ENCODE measurements around the gene DAZAP2.

DAZAP2 gene

GRCh38 chr12:51238510-51239334 lies at the start of gene DAZAP2:
Gene DAZAP2, plus strand, starts transcription at chr12:51238826. Its CDS starts 82 bp downstream, at chr12:51238908.
- H3K4me1 ChIP-seq (ENCODE audit: insufficient read depth, low read length) = peaks cover 5% of the 10 kb centered on the region; the same call in 1 of the 2 replicates
- H3K27me3 ChIP-seq (ENCODE audit: insufficient read depth, low read length) = no peaks in the 10 kb centered on the region
- H3K9ac ChIP-seq (ENCODE audit: low read depth, low read length) = peak within 1 kb of the TSS; percentile 100
- peaks cover 38% of the 10 kb centered on the region for H3K36me3 ChIP-seq (ENCODE audit: insufficient read depth, low read depth, low read length)
- H3K4me3 ChIP-seq (ENCODE audit: low read length) = peak within 1 kb of the TSS; percentile 99
- peak within 1 kb of the TSS; percentile 98 for H3K27ac ChIP-seq (ENCODE audit: low read length)
- no peaks in the 10 kb centered on the region for H3K9me3 ChIP-seq (ENCODE audit: insufficient read depth, low read depth, low read length)

DNA sequence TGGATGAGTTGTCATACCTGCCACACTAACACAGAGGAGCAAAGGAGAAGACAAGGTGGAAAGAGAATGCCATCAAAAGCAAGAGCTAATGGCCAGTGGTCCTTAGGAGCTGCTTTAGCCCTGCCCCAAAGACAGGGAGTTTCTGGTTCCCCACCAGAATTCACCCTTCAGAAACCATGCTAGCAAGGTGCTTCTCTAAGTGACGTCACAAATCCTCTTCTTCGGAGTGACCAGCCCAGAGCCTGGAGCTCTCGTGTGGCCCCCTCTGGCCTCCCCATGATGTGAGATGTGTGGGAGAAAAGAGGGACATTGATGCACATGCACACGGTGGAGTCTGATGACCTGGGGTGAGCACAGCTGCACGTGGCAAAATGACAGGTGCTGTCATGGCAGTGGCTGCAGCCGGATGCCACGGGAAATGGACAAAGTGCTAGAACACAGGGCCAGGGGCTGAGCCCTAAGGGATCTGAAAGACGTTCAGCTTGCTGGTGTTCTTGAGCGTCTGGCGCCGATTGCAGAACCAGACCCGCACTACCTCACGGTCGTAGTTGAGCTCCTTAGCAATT lies 48.8 kb upstream of the DAZAP2 start:
- Histone ChIP-seq H3K9me3 (ENCODE audit: insufficient read depth, low read depth, low read length) (no peaks in the 10 kb centered on the region), H3K27me3 (ENCODE audit: insufficient read depth, low read length) (no peaks in the 10 kb centered on the region), H3K4me1 (ENCODE audit: insufficient read depth, low read length) (no peaks in the 10 kb centered on the region), H3K9ac (ENCODE audit: low read depth, low read length) (no peak overlapping the region), H3K4me3 (ENCODE audit: low read length) (no peak overlapping the region), H3K27ac (ENCODE audit: low read length) (no peak overlapping the region), H3K36me3 (ENCODE audit: insufficient read depth, low read depth, low read length) (no peaks in the 10 kb centered on the region)

DNA sequence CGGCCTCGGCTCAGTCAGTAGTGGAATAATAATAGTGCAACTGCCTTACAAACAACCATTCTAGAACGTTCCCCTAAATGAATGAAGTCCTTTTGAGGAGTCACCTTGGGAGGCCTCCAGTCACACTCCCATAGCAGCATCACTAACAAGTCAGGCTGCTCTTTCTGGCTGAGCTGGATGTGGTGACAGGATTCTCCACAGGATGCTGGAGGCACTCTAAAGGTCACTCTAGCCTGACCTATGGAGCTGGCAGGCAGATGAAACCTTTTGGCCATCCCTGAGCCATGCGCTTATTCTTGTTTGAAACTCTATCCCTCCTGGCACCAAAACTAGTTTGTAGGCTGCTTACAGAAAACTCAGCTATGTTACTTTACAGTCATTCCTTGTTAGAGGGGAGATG lies 47.8 kb upstream of the DAZAP2 start:
- Histone ChIP-seq H3K9me3 (ENCODE audit: insufficient read depth, low read depth, low read length) (no peaks in the 10 kb centered on the region), H3K27ac (ENCODE audit: low read length) (no peak overlapping the region), H3K27me3 (ENCODE audit: insufficient read depth, low read length) (no peaks in the 10 kb centered on the region), H3K4me1 (ENCODE audit: insufficient read depth, low read length) (no peaks in the 10 kb centered on the region), H3K4me3 (ENCODE audit: low read length) (no peak overlapping the region), H3K36me3 (ENCODE audit: insufficient read depth, low read depth, low read length) (no peaks in the 10 kb centered on the region), H3K9ac (ENCODE audit: low read depth, low read length) (no peak overlapping the region)

DNA sequence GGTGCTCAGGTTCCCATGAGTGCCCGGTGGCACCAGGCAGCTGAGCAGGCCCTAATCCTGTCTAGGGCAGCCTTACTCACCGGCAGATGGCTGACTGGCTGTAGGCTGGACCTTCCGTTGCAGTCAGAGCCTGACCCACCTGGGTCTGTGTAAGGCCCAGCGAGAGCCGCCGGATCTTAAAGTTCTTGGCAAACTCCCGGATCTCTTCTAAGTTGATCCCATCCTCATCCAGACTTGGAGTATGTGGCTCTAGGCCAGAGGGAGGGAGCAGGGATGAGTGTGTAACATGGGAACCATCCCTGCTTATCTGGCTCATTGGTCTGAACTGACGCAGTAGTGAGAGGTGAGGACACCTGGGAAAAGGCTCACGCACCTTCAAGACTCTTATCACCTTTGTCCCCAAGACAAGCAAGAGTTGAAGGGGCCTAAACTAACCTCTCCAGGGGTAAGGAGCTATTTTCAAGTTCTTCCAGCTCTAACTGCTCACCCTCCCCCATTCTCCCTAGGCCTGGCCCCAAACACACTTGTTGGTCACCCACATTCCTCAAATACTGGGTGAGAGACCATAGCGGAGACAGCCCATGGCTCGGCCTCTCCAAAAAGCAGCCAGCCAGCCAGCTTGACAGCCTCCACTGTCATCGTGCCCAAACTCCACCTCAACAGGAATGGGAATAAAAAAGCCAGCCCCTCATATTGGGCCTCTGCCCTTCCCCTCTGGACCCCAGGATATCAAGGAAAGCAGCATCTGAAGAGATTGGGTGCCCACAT lies 46.9 kb upstream of the DAZAP2 start:
- no peak overlapping the region for H3K27ac ChIP-seq (ENCODE audit: low read length)
- H3K27me3 ChIP-seq (ENCODE audit: insufficient read depth, low read length) = no peaks in the 10 kb centered on the region
- no peaks in the 10 kb centered on the region for H3K4me1 ChIP-seq (ENCODE audit: insufficient read depth, low read length)
- H3K4me3 ChIP-seq (ENCODE audit: low read length) = no peak overlapping the region
- no peak overlapping the region for H3K9ac ChIP-seq (ENCODE audit: low read depth, low read length)
- H3K36me3 ChIP-seq (ENCODE audit: insufficient read depth, low read depth, low read length) = no peaks in the 10 kb centered on the region
- H3K9me3 ChIP-seq (ENCODE audit: insufficient read depth, low read depth, low read length) = no peaks in the 10 kb centered on the region

GRCh38 chr12:51192284-51192671 lies 46.3 kb upstream of the DAZAP2 start:
- Histone ChIP-seq H3K27ac (ENCODE audit: low read length) (no peak overlapping the region), H3K4me1 (ENCODE audit: insufficient read depth, low read length) (no peaks in the 10 kb centered on the region)

GRCh38 chr12:51195841-51196240 lies 42.8 kb upstream of the DAZAP2 start:
- Histone ChIP-seq H3K27ac (ENCODE audit: low read length) (no peak overlapping the region), H3K9ac (ENCODE audit: low read depth, low read length) (no peak overlapping the region), H3K4me3 (ENCODE audit: low read length) (no peak overlapping the region), H3K27me3 (ENCODE audit: insufficient read depth, low read length) (no peaks in the 10 kb centered on the region), H3K4me1 (ENCODE audit: insufficient read depth, low read length) (no peaks in the 10 kb centered on the region), H3K36me3 (ENCODE audit: insufficient read depth, low read depth, low read length) (no peaks in the 10 kb centered on the region), H3K9me3 (ENCODE audit: insufficient read depth, low read depth, low read length) (no peaks in the 10 kb centered on the region)

More at GRCh38 chr12:51192284-51192671, 46.3 kb upstream of the DAZAP2 start:
- no peaks in the 10 kb centered on the region for H3K36me3 ChIP-seq (ENCODE audit: insufficient read depth, low read depth, low read length)
- no peaks in the 10 kb centered on the region for H3K27me3 ChIP-seq (ENCODE audit: insufficient read depth, low read length)
- H3K4me3 ChIP-seq (ENCODE audit: low read length) = no peak overlapping the region
- no peaks in the 10 kb centered on the region for H3K9me3 ChIP-seq (ENCODE audit: insufficient read depth, low read depth, low read length)
- no peak overlapping the region for H3K9ac ChIP-seq (ENCODE audit: low read depth, low read length)

GRCh38 chr12:51196547-51196946 lies 42.1 kb upstream of the DAZAP2 start:
- Histone ChIP-seq H3K4me1 (ENCODE audit: insufficient read depth, low read length) (no peaks in the 10 kb centered on the region), H3K9me3 (ENCODE audit: insufficient read depth, low read depth, low read length) (no peaks in the 10 kb centered on the region), H3K36me3 (ENCODE audit: insufficient read depth, low read depth, low read length) (no peaks in the 10 kb centered on the region), H3K27me3 (ENCODE audit: insufficient read depth, low read length) (no peaks in the 10 kb centered on the region), H3K4me3 (ENCODE audit: low read length) (no peak overlapping the region), H3K27ac (ENCODE audit: low read length) (no peak overlapping the region), H3K9ac (ENCODE audit: low read depth, low read length) (no peak overlapping the region)

DNA sequence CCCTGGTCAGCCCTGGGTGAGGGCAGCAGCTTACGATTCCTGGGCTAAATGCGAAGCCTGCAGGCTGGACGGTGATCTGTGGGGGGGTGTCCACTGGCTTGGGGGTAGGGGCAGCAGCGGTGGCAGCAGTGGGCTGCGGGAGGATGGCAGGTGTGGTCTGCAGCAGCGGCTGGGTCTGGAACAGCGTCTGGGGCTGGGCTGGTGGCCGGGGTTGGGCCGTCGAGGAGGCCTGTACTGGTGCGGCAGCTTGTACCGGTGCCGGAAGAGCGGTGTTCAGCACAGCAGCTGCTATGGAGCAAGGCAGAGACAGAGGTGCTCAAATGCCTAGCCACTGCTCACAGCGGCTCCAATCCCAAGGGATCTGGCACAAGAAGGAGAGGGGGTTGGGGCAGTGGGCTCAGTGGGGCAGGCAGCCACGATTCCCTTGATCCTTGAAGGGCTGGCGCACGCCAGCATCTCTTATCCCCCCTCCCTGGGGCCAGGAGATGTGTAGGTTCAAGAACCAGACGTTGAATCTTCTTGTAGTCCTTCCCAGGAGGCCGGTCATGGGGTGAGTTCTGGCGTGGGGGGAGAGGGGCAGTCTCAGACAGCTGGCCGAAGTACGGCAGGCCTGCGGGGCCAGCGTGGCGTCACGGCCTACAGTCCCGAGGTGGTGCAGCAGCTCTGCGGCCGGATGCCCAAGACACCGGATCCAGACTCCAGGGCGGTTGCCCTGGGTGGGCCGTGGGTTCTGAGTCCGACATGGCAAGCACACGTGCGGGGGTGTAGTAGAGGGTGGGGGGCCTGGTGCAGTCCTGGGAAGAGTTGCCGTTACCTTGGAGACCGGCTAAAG lies 40.7 kb upstream of the DAZAP2 start:
- H3K36me3 ChIP-seq (ENCODE audit: insufficient read depth, low read depth, low read length) = no peaks in the 10 kb centered on the region
- no peaks in the 10 kb centered on the region for H3K9me3 ChIP-seq (ENCODE audit: insufficient read depth, low read depth, low read length)
- H3K4me1 ChIP-seq (ENCODE audit: insufficient read depth, low read length) = no peaks in the 10 kb centered on the region
- no peak overlapping the region for H3K27ac ChIP-seq (ENCODE audit: low read length)
- no peak overlapping the region for H3K9ac ChIP-seq (ENCODE audit: low read depth, low read length)
- no peak overlapping the region for H3K4me3 ChIP-seq (ENCODE audit: low read length)
- H3K27me3 ChIP-seq (ENCODE audit: insufficient read depth, low read length) = no peaks in the 10 kb centered on the region

DNA sequence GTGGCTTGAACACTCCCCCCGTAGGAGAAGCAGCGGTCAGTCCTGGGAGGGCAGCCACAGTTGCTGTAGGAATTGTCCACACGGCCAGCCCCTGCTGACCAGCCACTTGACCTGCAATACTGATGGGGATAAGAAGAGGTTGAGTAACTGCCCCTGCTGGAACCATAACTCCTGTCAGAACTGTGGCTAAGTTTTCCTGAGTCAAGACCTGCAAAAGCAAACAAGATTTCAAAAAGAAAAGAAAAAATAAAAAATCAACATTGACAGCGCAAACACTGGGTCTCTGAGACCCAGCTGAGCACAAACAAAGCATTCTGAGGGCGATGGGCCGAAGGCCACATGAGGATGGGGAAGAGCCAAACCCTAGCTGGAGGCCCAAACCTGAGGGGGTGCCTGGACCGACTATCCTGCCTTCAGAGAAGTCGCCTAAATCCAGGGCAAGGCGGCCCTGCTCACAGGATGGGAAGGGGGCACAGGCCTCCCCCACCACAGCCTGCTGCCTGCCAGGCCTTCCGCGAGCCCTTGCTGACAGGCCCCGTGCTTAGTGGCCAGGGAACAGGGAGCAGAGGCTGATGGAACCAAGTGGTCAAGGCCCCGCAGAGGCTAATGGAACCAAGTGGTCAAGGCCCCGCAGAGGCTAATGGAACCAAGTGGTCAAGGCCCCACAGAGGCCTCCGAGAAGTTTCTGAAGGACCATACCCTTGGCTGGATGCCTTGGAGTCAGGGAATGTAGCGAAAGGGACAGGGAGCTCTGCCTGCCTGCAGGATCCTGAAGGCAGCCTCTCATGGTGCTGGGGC lies 39.9 kb upstream of the DAZAP2 start:
- H3K9me3 ChIP-seq (ENCODE audit: insufficient read depth, low read depth, low read length) = no peaks in the 10 kb centered on the region
- H3K27me3 ChIP-seq (ENCODE audit: insufficient read depth, low read length) = no peaks in the 10 kb centered on the region
- no peak overlapping the region for H3K4me3 ChIP-seq (ENCODE audit: low read length)
- H3K27ac ChIP-seq (ENCODE audit: low read length) = no peak overlapping the region
- H3K36me3 ChIP-seq (ENCODE audit: insufficient read depth, low read depth, low read length) = no peaks in the 10 kb centered on the region
- H3K9ac ChIP-seq (ENCODE audit: low read depth, low read length) = no peak overlapping the region
- H3K4me1 ChIP-seq (ENCODE audit: insufficient read depth, low read length) = no peaks in the 10 kb centered on the region

DNA sequence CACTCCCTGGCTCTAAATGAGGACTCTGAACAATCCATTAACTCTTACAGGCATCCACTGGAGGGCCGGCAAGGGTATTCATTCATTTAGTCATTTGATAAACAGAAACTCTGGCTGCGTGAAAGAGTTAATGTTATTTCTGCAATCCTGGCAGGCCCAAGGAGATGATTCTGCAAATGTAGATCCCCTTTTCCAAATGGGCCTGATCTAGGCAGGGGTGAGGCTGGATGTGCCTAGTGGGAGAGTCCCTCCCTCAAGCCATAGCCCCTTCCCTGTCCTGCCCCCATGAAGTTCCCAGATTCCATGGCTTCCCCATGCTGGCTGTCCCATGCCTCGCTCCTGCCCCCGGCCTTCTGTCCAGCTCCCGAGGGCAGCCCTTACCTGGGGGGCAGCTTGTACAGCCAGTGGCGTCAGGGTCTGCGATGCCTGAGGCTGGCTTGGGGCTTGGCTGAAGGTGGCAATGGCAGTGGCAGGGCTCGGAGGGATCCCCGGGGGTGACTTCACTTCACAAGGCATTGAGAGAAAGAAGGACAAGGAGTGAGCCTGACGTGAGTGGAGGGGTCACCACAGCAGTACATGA lies 39.2 kb upstream of the DAZAP2 start:
- no peak overlapping the region for H3K27ac ChIP-seq (ENCODE audit: low read length)
- H3K9ac ChIP-seq (ENCODE audit: low read depth, low read length) = no peak overlapping the region
- H3K4me3 ChIP-seq (ENCODE audit: low read length) = no peak overlapping the region
- no peaks in the 10 kb centered on the region for H3K9me3 ChIP-seq (ENCODE audit: insufficient read depth, low read depth, low read length)
- no peaks in the 10 kb centered on the region for H3K27me3 ChIP-seq (ENCODE audit: insufficient read depth, low read length)
- no peaks in the 10 kb centered on the region for H3K36me3 ChIP-seq (ENCODE audit: insufficient read depth, low read depth, low read length)
- no peaks in the 10 kb centered on the region for H3K4me1 ChIP-seq (ENCODE audit: insufficient read depth, low read length)

Measured in iPS-20b (cell line).